Measurements from ENCODE around the gene AGBL1.

GRCh38 chr15:86044981-86045380, 34.7 kb upstream of the AGBL1 start:
- TF ChIP-seq USF2 (IDR thresholded peaks at IDR 0.05) (no peak), RCOR1 (IDR thresholded peaks at IDR 0.05; ENCODE audit: low read depth, low read length) (no peak)

Data from A549 (cell line).